ENCODE data around the gene MICAL3.

The MICAL3 gene

GRCh38 chr22:17968126-17968525 lies 56.2 kb downstream of the MICAL3 start:
- Histone ChIP-seq H2BK120ac (ENCODE audit: insufficient read depth, low read length, poor library complexity) (no peak overlapping the region), H3K79me2 (ENCODE audit: control insufficient read depth, insufficient read depth, low read length, poor library complexity) (peaks cover 5% of the 10 kb centered on the region), H4K91ac (ENCODE audit: low read depth, low read length) (no peak overlapping the region), H3K4me3 (ENCODE audit: low read depth, low read length) (no peak overlapping the region), H2BK12ac (ENCODE audit: low read length) (no peak overlapping the region), H3K4ac (ENCODE audit: low read depth, low read length) (no peak overlapping the region), H3K27me3 (ENCODE audit: insufficient read depth, low read length) (no peaks in the 10 kb centered on the region), H3K27ac (ENCODE audit: low read depth, low read length) (no peak overlapping the region), H3K23ac (ENCODE audit: low read length) (no peak overlapping the region), H3K18ac (ENCODE audit: low read length) (peak overlapping the region; percentile 25), H3K4me2 (ENCODE audit: low read length) (no peak overlapping the region), H3K36me3 (ENCODE audit: control insufficient read depth in 1 of 2, insufficient read depth in 2 of 2, low read length in 2 of 2) (no peaks in the 10 kb centered on the region), H3K4me1 (ENCODE audit: control insufficient read depth in 1 of 2, insufficient read depth in 2 of 2, low read length in 2 of 2) (peaks cover 31 to 39% of the 10 kb centered on the region in 2 experiments), H3K14ac (ENCODE audit: low read length) (no peak overlapping the region), H3K79me1 (ENCODE audit: low read length) (peaks cover 18% of the 10 kb centered on the region), H2BK5ac (ENCODE audit: low read depth, low read length, poor library complexity) (no peak overlapping the region), H3K9ac (ENCODE audit: low read length) (no peak overlapping the region), H2AK5ac (ENCODE audit: low read length) (no peak overlapping the region), H3K9me3 (ENCODE audit: insufficient read depth, low read depth, low read length) (no peaks in the 10 kb centered on the region), H2AFZ (ENCODE audit: insufficient read depth, low read length, poor library complexity) (no peak overlapping the region), H4K12ac (ENCODE audit: low read depth, low read length) (no peak overlapping the region), H4K8ac (ENCODE audit: low read depth, low read length) (no peak overlapping the region)
- 100% methylated on average over 1 of the region's 12 CpGs for WGBS (ENCODE audit: extremely low coverage, insufficient coverage, insufficient read length)
- no peak for DNase-seq

- Histone ChIP-seq H3K79me1 (ENCODE audit: low read length) (peaks cover 8% of the 10 kb centered on the region), H3K18ac (ENCODE audit: low read length) (no peak overlapping the region), H3K36me3 (ENCODE audit: control insufficient read depth in 1 of 2, insufficient read depth in 2 of 2, low read length in 2 of 2) (no peaks in the 10 kb centered on the region), H4K12ac (ENCODE audit: low read depth, low read length) (no peak overlapping the region), H2AK5ac (ENCODE audit: low read length) (no peak overlapping the region), H3K14ac (ENCODE audit: low read length) (no peak overlapping the region), H3K79me2 (ENCODE audit: control insufficient read depth, insufficient read depth, low read length, poor library complexity) (peaks cover 5% of the 10 kb centered on the region), H3K4ac (ENCODE audit: low read depth, low read length) (no peak overlapping the region), H2AFZ (ENCODE audit: insufficient read depth, low read length, poor library complexity) (no peak overlapping the region), H4K8ac (ENCODE audit: low read depth, low read length) (no peak overlapping the region), H2BK5ac (ENCODE audit: low read depth, low read length, poor library complexity) (no peak overlapping the region), H4K91ac (ENCODE audit: low read depth, low read length) (no peak overlapping the region), H3K4me2 (ENCODE audit: low read length) (no peak overlapping the region), H3K27ac (ENCODE audit: low read depth, low read length) (no peak overlapping the region), H3K27me3 (ENCODE audit: insufficient read depth, low read length) (no peaks in the 10 kb centered on the region), H3K9ac (ENCODE audit: low read length) (no peak overlapping the region), H3K4me3 (ENCODE audit: low read depth, low read length) (no peak overlapping the region), H2BK12ac (ENCODE audit: low read length) (no peak overlapping the region), H3K23ac (ENCODE audit: low read length) (no peak overlapping the region), H3K4me1 (ENCODE audit: control insufficient read depth in 1 of 2, insufficient read depth in 2 of 2, low read length in 2 of 2) (peaks cover 22 to 26% of the 10 kb centered on the region in 2 experiments), H2BK120ac (ENCODE audit: insufficient read depth, low read length, poor library complexity) (no peak overlapping the region), H3K9me3 (ENCODE audit: insufficient read depth, low read depth, low read length) (no peaks in the 10 kb centered on the region)
- DNase-seq, result peak; percentile 50 to 78
- no CpG with 5 or more reads among the region's 2 CpGs for WGBS (ENCODE audit: extremely low coverage, insufficient coverage, insufficient read length)
These were observed 58.0 kb downstream of the MICAL3 start for GRCh38 chr22:17966403-17966717.

GRCh38 chr22:17965538-17966402 lies 58.6 kb downstream of the MICAL3 start:
- Histone ChIP-seq H3K36me3 (ENCODE audit: control insufficient read depth in 1 of 2, insufficient read depth in 2 of 2, low read length in 2 of 2) (no peaks in the 10 kb centered on the region), H3K23ac (ENCODE audit: low read length) (no peak overlapping the region), H3K18ac (ENCODE audit: low read length) (peak overlapping the region; percentile 29), H2AFZ (ENCODE audit: insufficient read depth, low read length, poor library complexity) (peak overlapping the region; percentile 20), H3K9me3 (ENCODE audit: insufficient read depth, low read depth, low read length) (no peaks in the 10 kb centered on the region), H3K4me3 (ENCODE audit: low read depth, low read length) (no peak overlapping the region), H4K8ac (ENCODE audit: low read depth, low read length) (no peak overlapping the region), H3K4me1 (ENCODE audit: control insufficient read depth in 1 of 2, insufficient read depth in 2 of 2, low read length in 2 of 2) (peaks cover 22 to 26% of the 10 kb centered on the region in 2 experiments), H3K4ac (ENCODE audit: low read depth, low read length) (no peak overlapping the region), H3K79me1 (ENCODE audit: low read length) (peaks cover 8% of the 10 kb centered on the region), H3K27me3 (ENCODE audit: insufficient read depth, low read length) (no peaks in the 10 kb centered on the region), H4K91ac (ENCODE audit: low read depth, low read length) (no peak overlapping the region), H2BK12ac (ENCODE audit: low read length) (no peak overlapping the region), H3K27ac (ENCODE audit: low read depth, low read length) (no peak overlapping the region), H3K4me2 (ENCODE audit: low read length) (no peak overlapping the region), H2AK5ac (ENCODE audit: low read length) (peak overlapping the region; percentile 5), H3K9ac (ENCODE audit: low read length) (no peak overlapping the region), H4K12ac (ENCODE audit: low read depth, low read length) (no peak overlapping the region), H2BK120ac (ENCODE audit: insufficient read depth, low read length, poor library complexity) (no peak overlapping the region), H2BK5ac (ENCODE audit: low read depth, low read length, poor library complexity) (no peak overlapping the region), H3K14ac (ENCODE audit: low read length) (peak overlapping the region; percentile 32), H3K79me2 (ENCODE audit: control insufficient read depth, insufficient read depth, low read length, poor library complexity) (peaks cover 5% of the 10 kb centered on the region)
- DNase-seq, result no peak
- no CpG with 5 or more reads among the region's 12 CpGs for WGBS (ENCODE audit: extremely low coverage, insufficient coverage, insufficient read length)

- Histone ChIP-seq H4K12ac (ENCODE audit: low read depth, low read length) (no peak overlapping the region), H3K27ac (ENCODE audit: low read depth, low read length) (no peak overlapping the region), H4K8ac (ENCODE audit: low read depth, low read length) (no peak overlapping the region), H2AFZ (ENCODE audit: insufficient read depth, low read length, poor library complexity) (no peak overlapping the region), H3K9me3 (ENCODE audit: insufficient read depth, low read depth, low read length) (no peaks in the 10 kb centered on the region), H3K79me1 (ENCODE audit: low read length) (peaks cover 7% of the 10 kb centered on the region), H3K23ac (ENCODE audit: low read length) (no peak overlapping the region), H3K4me1 (ENCODE audit: control insufficient read depth in 1 of 2, insufficient read depth in 2 of 2, low read length in 2 of 2) (peaks cover 15 to 19% of the 10 kb centered on the region in 2 experiments), H3K4me2 (ENCODE audit: low read length) (no peak overlapping the region), H3K18ac (ENCODE audit: low read length) (peak overlapping the region; percentile 34), H2BK12ac (ENCODE audit: low read length) (no peak overlapping the region), H2AK5ac (ENCODE audit: low read length) (no peak overlapping the region), H3K36me3 (ENCODE audit: control insufficient read depth in 1 of 2, insufficient read depth in 2 of 2, low read length in 2 of 2) (no peaks in the 10 kb centered on the region), H4K91ac (ENCODE audit: low read depth, low read length) (no peak overlapping the region), H3K4me3 (ENCODE audit: low read depth, low read length) (no peak overlapping the region), H3K79me2 (ENCODE audit: control insufficient read depth, insufficient read depth, low read length, poor library complexity) (peaks cover 3% of the 10 kb centered on the region), H2BK120ac (ENCODE audit: insufficient read depth, low read length, poor library complexity) (no peak overlapping the region), H2BK5ac (ENCODE audit: low read depth, low read length, poor library complexity) (peak overlapping the region; percentile 33), H3K27me3 (ENCODE audit: insufficient read depth, low read length) (no peaks in the 10 kb centered on the region), H3K14ac (ENCODE audit: low read length) (no peak overlapping the region), H3K9ac (ENCODE audit: low read length) (no peak overlapping the region), H3K4ac (ENCODE audit: low read depth, low read length) (no peak overlapping the region)
- DNase-seq, result no peak
- WGBS (ENCODE audit: extremely low coverage, insufficient coverage, insufficient read length), result no CpG with 5 or more reads among the region's 10 CpGs
These were observed 59.7 kb downstream of the MICAL3 start for GRCh38 chr22:17964643-17965042.
